SU-DHL-6 (cell line): ENCODE data around the gene ADRA2B.

Source experiments
- H2AFZ ChIP-seq: fragments of 200-600 bp; sonication (generic); 2 replicates; pipeline ENCODE4 v1.6.1; 2014; ENCODE audit warnings: low read depth, mild to moderate bottlenecking, moderate library complexity, mixed read lengths, antibody characterized with exemption, low read length; ENCODE audit not compliant: severe bottlenecking
- H3F3A ChIP-seq: fragments of 200-600 bp; shearing (Covaris generic); 2 replicates; pipeline ENCODE4 v1.6.0; 2016; ENCODE audit warnings: antibody characterized with exemption, mild to moderate bottlenecking; ENCODE audit not compliant: insufficient read depth
- H3K27ac ChIP-seq: fragments of 200-600 bp; sonication (generic); 2 replicates; pipeline ENCODE4 v1.5.1; 2016; ENCODE audit warnings: low read depth, mild to moderate bottlenecking, low read length, moderate library complexity, mixed read lengths
- H3K27me3 ChIP-seq: fragments of 200-600 bp; sonication (generic), shearing (Covaris generic); 2 replicates; pipeline ENCODE4 v1.6.0; 2014; ENCODE audit warnings: mild to moderate bottlenecking, low read length
- H3K36me3 ChIP-seq: fragments of 200-600 bp; sonication (generic); 2 replicates; pipeline ENCODE4 v1.6.1; 2014; ENCODE audit warnings: mild to moderate bottlenecking, low read length, mixed read lengths
- H3K4me2 ChIP-seq: fragments of 300-600, 200-600 bp; shearing (Covaris generic), sonication (generic); 2 replicates; pipeline ENCODE4 v1.6.0; 2014; ENCODE audit warnings: low read length, low read depth, mild to moderate bottlenecking; ENCODE audit not compliant: poor library complexity, severe bottlenecking
- H3K4me3 ChIP-seq: fragments of 200-600 bp; sonication (generic); 2 replicates; pipeline ENCODE4 v1.5.1; 2014; ENCODE audit warnings: antibody characterized with exemption, low read length, mild to moderate bottlenecking, mixed read lengths; ENCODE audit not compliant: insufficient read depth, poor library complexity, severe bottlenecking
- H3K79me2 ChIP-seq: fragments of 200-600 bp; sonication (generic); 2 replicates; pipeline ENCODE4 v1.6.1; 2014; ENCODE audit warnings: mild to moderate bottlenecking, low read length, moderate library complexity; ENCODE audit not compliant: insufficient read depth
- H3K9ac ChIP-seq: fragments of 200-600 bp; sonication (generic); 2 replicates; pipeline ENCODE4 v1.7.0; 2014; ENCODE audit warnings: mild to moderate bottlenecking, low read length
- H3K9me2 ChIP-seq: fragments of 200-600 bp; sonication (generic); replicated peaks from 2 replicates; pipeline ENCODE4 v1.6.1; 2014; ENCODE audit warnings: low read length; ENCODE audit not compliant: insufficient read depth
- H3K9me3 ChIP-seq: fragments of 200-600 bp; sonication (generic); 2 replicates; pipeline ENCODE4 v1.6.1; 2014; ENCODE audit warnings: low read length, mixed read lengths; ENCODE audit not compliant: insufficient read depth
- H4K20me1 ChIP-seq: fragments of 200-600 bp; sonication (generic); 2 replicates; pipeline ENCODE4 v1.6.1; 2014; ENCODE audit warnings: low read depth, mild to moderate bottlenecking, antibody characterized with exemption, low read length, moderate library complexity, mixed read lengths
- EZH2phosphoT487 ChIP-seq: fragments of 200-600 bp; sonication (generic), shearing (Covaris generic); conservative IDR thresholded peaks from 2 replicates; pipeline ENCODE4 v1.6.1; 2018; ENCODE audit warnings: mild to moderate bottlenecking, antibody characterized with exemption, low read length, moderate library complexity, mixed read lengths
- TF ChIP-seq, protein P1 (sequence below): fragments of 200-600 bp; sonication (generic); IDR thresholded peaks from one replicate; pipeline ENCODE4 v1.5.1; 2017; ENCODE audit warnings: antibody characterized with exemption, mild to moderate bottlenecking, low read length, moderate library complexity; ENCODE audit not compliant: insufficient read depth, poor library complexity, severe bottlenecking

The ADRA2B gene

DNA sequence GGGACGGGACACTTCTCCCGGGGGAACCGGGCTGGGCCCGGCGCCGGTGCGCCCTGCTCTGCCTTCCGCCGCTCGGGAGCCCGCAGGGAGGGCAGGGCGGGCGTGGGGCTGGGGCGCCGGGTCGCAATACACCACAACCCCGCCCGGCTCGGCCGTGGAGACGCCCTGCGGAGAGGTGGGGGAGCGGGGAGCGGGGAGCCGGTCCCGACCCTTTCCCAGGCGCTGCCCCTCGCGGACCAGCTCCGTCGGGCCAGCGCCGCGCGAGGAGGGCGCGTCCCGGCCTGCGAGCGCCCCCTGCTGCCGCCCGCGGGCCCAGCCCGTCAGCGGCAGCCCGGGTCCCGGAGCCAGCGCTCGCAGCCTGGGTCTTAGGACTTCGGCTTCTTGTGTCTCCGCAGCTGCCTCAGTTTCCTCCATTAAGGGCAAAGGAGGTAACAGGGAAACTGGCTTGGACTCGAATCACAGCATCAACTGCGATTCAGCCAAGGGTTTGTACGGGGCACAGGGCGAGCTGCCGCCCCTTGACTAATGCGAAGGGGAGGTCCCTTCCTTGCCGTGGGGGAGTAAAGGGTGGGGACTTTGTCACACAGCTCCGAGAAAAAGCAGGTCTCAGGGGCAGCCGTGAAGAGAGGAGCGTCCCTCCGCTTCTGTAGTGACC is 635 bp upstream of the ADRA2B start:
- Histone ChIP-seq H3K9ac (peak overlapping the region; percentile 56), H3K4me2 (peak overlapping the region; percentile 64), H4K20me1 (no peaks in the 10 kb centered on the region), H3K27ac (no peak overlapping the region), H3K4me3 (peak overlapping the region; percentile 58), H3K9me3 (no peaks in the 10 kb centered on the region), H3K79me2 (no peaks in the 10 kb centered on the region), H3K36me3 (no peaks in the 10 kb centered on the region), H2AFZ (peak overlapping the region; percentile 92), H3F3A (no peaks in the 10 kb centered on the region), H3K9me2 (no peaks in the 10 kb centered on the region), H3K27me3 (no peaks in the 10 kb centered on the region)
- TF ChIP-seq, protein P1, sequence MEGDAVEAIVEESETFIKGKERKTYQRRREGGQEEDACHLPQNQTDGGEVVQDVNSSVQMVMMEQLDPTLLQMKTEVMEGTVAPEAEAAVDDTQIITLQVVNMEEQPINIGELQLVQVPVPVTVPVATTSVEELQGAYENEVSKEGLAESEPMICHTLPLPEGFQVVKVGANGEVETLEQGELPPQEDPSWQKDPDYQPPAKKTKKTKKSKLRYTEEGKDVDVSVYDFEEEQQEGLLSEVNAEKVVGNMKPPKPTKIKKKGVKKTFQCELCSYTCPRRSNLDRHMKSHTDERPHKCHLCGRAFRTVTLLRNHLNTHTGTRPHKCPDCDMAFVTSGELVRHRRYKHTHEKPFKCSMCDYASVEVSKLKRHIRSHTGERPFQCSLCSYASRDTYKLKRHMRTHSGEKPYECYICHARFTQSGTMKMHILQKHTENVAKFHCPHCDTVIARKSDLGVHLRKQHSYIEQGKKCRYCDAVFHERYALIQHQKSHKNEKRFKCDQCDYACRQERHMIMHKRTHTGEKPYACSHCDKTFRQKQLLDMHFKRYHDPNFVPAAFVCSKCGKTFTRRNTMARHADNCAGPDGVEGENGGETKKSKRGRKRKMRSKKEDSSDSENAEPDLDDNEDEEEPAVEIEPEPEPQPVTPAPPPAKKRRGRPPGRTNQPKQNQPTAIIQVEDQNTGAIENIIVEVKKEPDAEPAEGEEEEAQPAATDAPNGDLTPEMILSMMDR, result peak; percentile 82
- TF ChIP-seq EZH2phosphoT487, result no peak

DNA sequence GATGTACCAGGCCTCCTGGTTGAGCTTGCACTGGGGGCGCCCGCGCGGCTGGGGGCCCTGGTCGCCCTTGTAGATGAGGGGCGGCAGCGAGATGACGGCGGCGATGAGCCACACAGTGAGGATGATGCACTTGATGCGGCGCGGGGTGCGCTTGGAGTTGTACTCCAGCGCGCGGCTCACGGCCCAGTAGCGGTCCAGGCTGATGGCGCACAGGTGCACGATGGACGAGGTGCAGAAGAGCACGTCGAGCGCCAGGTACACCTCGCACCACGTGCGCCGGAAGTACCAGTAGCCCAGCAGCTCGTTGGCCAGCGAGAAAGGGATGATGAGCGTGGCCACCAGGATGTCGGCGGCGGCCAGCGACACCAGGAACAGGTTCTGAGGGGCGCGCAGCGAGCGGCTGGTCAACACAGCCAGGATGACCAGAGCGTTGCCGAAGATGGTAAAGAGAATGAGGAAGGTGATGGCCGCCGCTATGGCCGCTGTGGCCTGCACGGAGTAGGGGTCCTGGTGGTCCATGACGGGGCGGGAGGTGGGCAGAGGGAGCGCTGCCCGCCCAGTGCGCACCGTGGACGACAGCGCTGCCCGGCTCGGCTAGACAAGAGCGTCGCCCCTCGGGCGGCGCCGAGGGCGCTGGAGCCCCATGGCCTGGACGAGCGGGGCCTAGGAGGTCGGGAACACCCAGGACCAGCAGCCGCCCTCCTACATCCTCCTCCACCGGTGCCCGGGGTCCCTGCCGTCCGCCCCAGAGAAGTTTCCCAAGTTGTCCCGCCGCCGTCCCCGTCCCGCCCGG is 544 bp downstream of the ADRA2B start:
- Histone ChIP-seq H3K4me3 (peak overlapping the region; percentile 58), H3K79me2 (no peaks in the 10 kb centered on the region), H3K27me3 (no peaks in the 10 kb centered on the region), H3K9ac (no peak overlapping the region), H3K27ac (no peak overlapping the region), H3F3A (no peaks in the 10 kb centered on the region), H3K9me2 (no peaks in the 10 kb centered on the region), H4K20me1 (no peaks in the 10 kb centered on the region), H2AFZ (peak overlapping the region; percentile 92), H3K4me2 (peak overlapping the region; percentile 64), H3K36me3 (no peaks in the 10 kb centered on the region), H3K9me3 (no peaks in the 10 kb centered on the region)
- TF ChIP-seq, protein P1, result no peak
- no peak for TF ChIP-seq EZH2phosphoT487

DNA sequence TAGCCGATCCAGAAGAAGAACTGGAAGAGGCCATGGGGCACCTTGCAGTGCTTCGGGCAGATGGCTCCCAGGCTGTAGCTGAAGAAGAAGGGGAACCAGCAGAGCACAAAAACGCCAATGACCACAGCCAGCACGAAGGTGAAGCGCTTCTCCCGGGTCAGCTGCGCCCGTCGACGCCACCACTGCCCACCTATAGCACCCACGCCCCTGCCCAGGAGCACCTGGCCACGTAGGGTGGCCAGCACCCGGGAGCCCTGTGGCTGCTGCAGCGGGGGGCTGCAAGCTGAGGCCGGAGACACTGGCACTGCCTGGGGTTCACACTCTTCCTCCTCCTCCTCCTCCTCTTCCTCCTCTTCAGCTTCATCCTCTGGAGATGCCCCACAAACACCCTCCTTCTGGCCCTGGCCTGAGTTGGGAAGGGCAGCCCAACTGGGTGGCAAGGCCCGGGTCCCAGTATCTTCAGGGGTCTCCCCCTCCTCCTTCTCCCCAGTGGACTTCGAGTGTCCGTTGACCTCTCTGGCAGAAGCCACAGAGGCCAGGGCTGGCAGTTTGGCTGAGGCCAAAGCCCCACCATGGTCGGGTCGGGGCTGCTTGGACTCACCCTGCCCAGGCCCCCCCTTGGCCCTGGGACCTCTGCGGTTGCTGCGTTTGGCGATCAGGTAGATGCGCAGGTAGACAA is 1.3 kb downstream of the ADRA2B start:
- Histone ChIP-seq H4K20me1 (no peaks in the 10 kb centered on the region), H3K4me3 (no peak overlapping the region), H3K4me2 (no peak overlapping the region), H2AFZ (no peak overlapping the region), H3K9me2 (no peaks in the 10 kb centered on the region), H3K79me2 (no peaks in the 10 kb centered on the region), H3K27me3 (no peaks in the 10 kb centered on the region), H3K9ac (no peak overlapping the region), H3K27ac (no peak overlapping the region), H3K9me3 (no peaks in the 10 kb centered on the region), H3K36me3 (no peaks in the 10 kb centered on the region), H3F3A (no peaks in the 10 kb centered on the region)
- TF ChIP-seq, protein P1, result no peak
- no peak for TF ChIP-seq EZH2phosphoT487
